ENCODE measurements around the gene NEURL3. TPM values are rescaled to one million over a fixed set of nuclear protein-coding genes. Genes with fewer than 3 reads are reported as not detected.

NEURL3 gene
- total and polyA plus RNA-seq, 2 of the 8 experiments (the other 6 are each of a cell fraction or from before 2014, with no cell fraction given) = not detected

DNA sequence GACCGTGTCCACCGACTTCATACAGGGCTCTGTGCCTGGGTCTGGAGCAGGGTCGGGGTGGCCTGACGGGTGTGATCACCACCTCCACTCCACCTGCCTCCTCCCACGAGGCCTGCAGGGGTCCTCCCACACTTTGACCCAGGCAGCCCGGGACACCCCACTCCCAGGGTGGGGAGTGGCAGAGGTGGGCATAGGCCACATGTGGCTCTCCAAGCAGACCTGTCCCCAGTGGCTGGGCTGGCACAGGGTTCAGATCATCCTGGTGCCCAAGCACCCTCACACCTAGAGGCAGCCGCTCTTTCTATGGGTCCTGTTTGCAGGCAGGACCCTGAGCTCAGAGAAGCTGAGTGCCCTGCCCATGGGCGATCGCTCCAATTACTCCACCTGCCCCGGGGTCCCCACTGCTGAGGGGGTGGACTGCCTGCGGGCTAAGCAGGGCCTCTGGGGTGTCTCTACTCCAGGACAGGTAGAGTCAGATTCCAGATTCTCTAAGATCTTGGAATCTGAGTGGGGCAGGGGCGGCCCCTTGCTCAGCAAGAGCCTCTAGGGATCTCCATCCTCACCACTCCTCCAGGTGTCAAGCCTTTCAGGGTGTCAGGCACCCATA lies 1.4 kb downstream of the NEURL3 start:
- ChIA-PET POLR2A (ENCODE audit: partially characterized antibody) (no interaction called here), CTCF (ENCODE audit: partially characterized antibody) (interaction anchor here (1.1 to 10.3 kb wide), 3 partner anchors 20 to 95 kb away, joined by 3 to 171 read pairs (median 4); no protein-coding TSS in a partner anchor)
- Histone ChIP-seq H4K91ac (replicated peaks; ENCODE audit: insufficient read length, low read length) (no peak overlapping the region), H3K27ac (ENCODE audit: low read depth, low read length) (no peak overlapping the region), H4K20me1 (replicated peaks in 1 of 2; ENCODE audit: control insufficient read depth in 1 of 2, insufficient read depth in 2 of 2, low read length in 2 of 2) (no peaks in the 10 kb centered on the region), H2BK12ac (ENCODE audit: low read depth, low read length) (no peak overlapping the region), H2BK15ac (ENCODE audit: low read length) (no peak overlapping the region), H2AK5ac (ENCODE audit: low read depth, low read length) (no peak overlapping the region), H3K14ac (ENCODE audit: insufficient read length) (no peak overlapping the region), H3K4me1 (replicated peaks in 1 of 4; ENCODE audit: control insufficient read depth in 3 of 4, insufficient read depth in 4 of 4, low read length in 3 of 4) (peaks cover 0 to 1% (median 0%) of the 10 kb centered on the region in 4 experiments; a peak in 1 of 7 replicates), H2BK5ac (ENCODE audit: low read depth, low read length) (no peak overlapping the region), H3K79me1 (ENCODE audit: low read depth, low read length) (no peaks in the 10 kb centered on the region), H3K4ac (replicated peaks; ENCODE audit: insufficient read length, low read depth, low read length) (no peak overlapping the region), H2BK20ac (ENCODE audit: low read length) (no peak overlapping the region), H2AFZ (ENCODE audit: low read length) (no peak overlapping the region), H3K23me2 (ENCODE audit: low read depth, low read length) (no peaks in the 10 kb centered on the region; the same call in 1 of the 2 replicates), H3K4me3 (ENCODE audit: extremely low read depth in 1 of 4, insufficient read depth in 2 of 4, low read depth in 3 of 4, low read length in 4 of 4) (no peak overlapping the region), H3K27me3 (replicated peaks in 1 of 4; ENCODE audit: control insufficient read depth in 3 of 4, extremely low read depth in 1 of 4, insufficient read depth in 3 of 4, low read length in 3 of 4) (peaks cover 2 to 6% (median 5%) of the 10 kb centered on the region in 4 experiments), H4K8ac (ENCODE audit: extremely low read depth, insufficient read depth, low read length) (peak overlapping the region; percentile 71; the same call in 1 of the 2 replicates), H3K56ac (replicated peaks; ENCODE audit: insufficient read length, low read depth, low read length) (no peak overlapping the region), H3K9me3 (ENCODE audit: insufficient read depth in 2 of 2, low read depth in 1 of 2, low read length in 1 of 2) (no peaks in the 10 kb centered on the region), H3K23ac (ENCODE audit: insufficient read length) (no peak overlapping the region), H3K79me2 (ENCODE audit: control insufficient read depth in 1 of 2, insufficient read depth in 2 of 2, low read length in 2 of 2) (no peaks in the 10 kb centered on the region), H3K4me2 (ENCODE audit: insufficient read depth in 1 of 2, low read depth in 2 of 2, low read length in 2 of 2) (no peak overlapping the region), H3K9ac (replicated peaks in 1 of 4; ENCODE audit: extremely low read depth in 1 of 4, low read depth in 3 of 4, low read length in 3 of 4) (no peak overlapping the region), H3K36me3 (ENCODE audit: control insufficient read depth in 2 of 4, insufficient read depth in 4 of 4, low read length in 3 of 4) (no peaks in the 10 kb centered on the region), H3K18ac (ENCODE audit: extremely low read depth, low read length) (no peak overlapping the region), H2BK120ac (replicated peaks; ENCODE audit: low read depth, low read length) (no peak overlapping the region), H4K5ac (ENCODE audit: insufficient read length, low read depth, low read length) (no peak overlapping the region)
- no peak for FAIRE-seq
- 86% methylated on average over 12 of the region's 12 CpGs; no CpG with 5 or more reads in 1 of the 2 experiments for WGBS, 2 experiments (ENCODE audit: extremely low coverage in 1 of 2, insufficient coverage in 1 of 2, insufficient read length in 1 of 2, insufficient replicate concordance in 2 of 2, low coverage in 1 of 2, low lambda C conversion rate in 2 of 2, missing lambda C conversion rate in 1 of 2)
- DNase-seq (ENCODE audit: low read depth in 1 of 2, low spot score in 2 of 2) = peak in 1 of 2 experiments; percentile 41
- TF ChIP-seq, protein P1, sequence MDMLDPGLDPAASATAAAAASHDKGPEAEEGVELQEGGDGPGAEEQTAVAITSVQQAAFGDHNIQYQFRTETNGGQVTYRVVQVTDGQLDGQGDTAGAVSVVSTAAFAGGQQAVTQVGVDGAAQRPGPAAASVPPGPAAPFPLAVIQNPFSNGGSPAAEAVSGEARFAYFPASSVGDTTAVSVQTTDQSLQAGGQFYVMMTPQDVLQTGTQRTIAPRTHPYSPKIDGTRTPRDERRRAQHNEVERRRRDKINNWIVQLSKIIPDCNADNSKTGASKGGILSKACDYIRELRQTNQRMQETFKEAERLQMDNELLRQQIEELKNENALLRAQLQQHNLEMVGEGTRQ (IDR thresholded peaks at IDR 0.05; ENCODE audit: low read length) = no peak
- no peak for TF ChIP-seq BRCA1 (IDR thresholded peaks at IDR 0.05; ENCODE audit: low read depth, low read length)
- no peak for TF ChIP-seq PHF8 (conservative IDR thresholded peaks at IDR 0.05; ENCODE audit: low read depth, low read length)
- TF ChIP-seq TEAD4 (IDR thresholded peaks at IDR 0.05; ENCODE audit: low read depth, low read length) = no peak
- TF ChIP-seq SAP30 (IDR thresholded peaks at IDR 0.05; ENCODE audit: insufficient read depth, insufficient replicate concordance, low read length) = no peak
- TF ChIP-seq CREB1 (IDR thresholded peaks at IDR 0.05) = no peak
- TF ChIP-seq, protein P2, sequence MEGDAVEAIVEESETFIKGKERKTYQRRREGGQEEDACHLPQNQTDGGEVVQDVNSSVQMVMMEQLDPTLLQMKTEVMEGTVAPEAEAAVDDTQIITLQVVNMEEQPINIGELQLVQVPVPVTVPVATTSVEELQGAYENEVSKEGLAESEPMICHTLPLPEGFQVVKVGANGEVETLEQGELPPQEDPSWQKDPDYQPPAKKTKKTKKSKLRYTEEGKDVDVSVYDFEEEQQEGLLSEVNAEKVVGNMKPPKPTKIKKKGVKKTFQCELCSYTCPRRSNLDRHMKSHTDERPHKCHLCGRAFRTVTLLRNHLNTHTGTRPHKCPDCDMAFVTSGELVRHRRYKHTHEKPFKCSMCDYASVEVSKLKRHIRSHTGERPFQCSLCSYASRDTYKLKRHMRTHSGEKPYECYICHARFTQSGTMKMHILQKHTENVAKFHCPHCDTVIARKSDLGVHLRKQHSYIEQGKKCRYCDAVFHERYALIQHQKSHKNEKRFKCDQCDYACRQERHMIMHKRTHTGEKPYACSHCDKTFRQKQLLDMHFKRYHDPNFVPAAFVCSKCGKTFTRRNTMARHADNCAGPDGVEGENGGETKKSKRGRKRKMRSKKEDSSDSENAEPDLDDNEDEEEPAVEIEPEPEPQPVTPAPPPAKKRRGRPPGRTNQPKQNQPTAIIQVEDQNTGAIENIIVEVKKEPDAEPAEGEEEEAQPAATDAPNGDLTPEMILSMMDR (IDR thresholded peaks at IDR 0.05; ENCODE audit: control extremely low read depth in 1 of 3, insufficient read depth in 1 of 3, low read depth in 1 of 3, low read length in 3 of 3) = no peak
- no peak for TF ChIP-seq TCF12 (IDR thresholded peaks at IDR 0.05; ENCODE audit: low read depth, low read length)
- no peak for TF ChIP-seq NRF1 (IDR thresholded peaks at IDR 0.05; ENCODE audit: low read depth, low read length)

All from H1 (cell line).